Activated T-cell treated with anti-CD3 and anti-CD28 coated beads, Interleukin-2, amount 50 U/mL, for 24 hours (primary cell): ENCODE data around the gene ANKZF1.

Experiments
- DNase-seq: peaks from one replicate; pipeline ENCODE4 v3.0.0-alpha.2; 2020
- H3K27ac Mint-ChIP-seq: 2 replicates; pipeline ENCODE4 v1.8.0; 2020; ENCODE audit warnings: mild to moderate bottlenecking, mixed read lengths
- H3K27me3 Mint-ChIP-seq: 2 replicates; pipeline ENCODE4 v1.8.0; 2020; ENCODE audit warnings: mixed read lengths
- H3K36me3 Mint-ChIP-seq: 2 replicates; pipeline ENCODE4 v1.8.0; 2020; ENCODE audit warnings: low read depth, mixed read lengths
- H3K4me1 Mint-ChIP-seq: 2 replicates; pipeline ENCODE4 v1.8.0; 2020; ENCODE audit warnings: low read depth, mixed read lengths
- H3K4me3 Mint-ChIP-seq: 2 replicates; pipeline ENCODE4 v1.8.0; 2020; ENCODE audit warnings: mild to moderate bottlenecking, moderate library complexity, mixed read lengths
- H3K9me3 Mint-ChIP-seq: 2 replicates; pipeline ENCODE4 v1.8.0; 2020; ENCODE audit warnings: mixed read lengths

ANKZF1 gene

GRCh38 chr2:219285894-219286425 lies 56.4 kb downstream of the ANKZF1 start:
- Mint-ChIP-seq H3K27me3 (no peaks in the 10 kb centered on the region), H3K27ac (peak overlapping the region; percentile 76), H3K36me3 (peaks cover 49% of the 10 kb centered on the region), H3K9me3 (no peaks in the 10 kb centered on the region), H3K4me1 (peaks cover 10% of the 10 kb centered on the region), H3K4me3 (no peak overlapping the region)
- no peak for DNase-seq
